Naive B cell (primary cell): Measurements from ENCODE around the gene H1-8. TPM values are rescaled to one million over a fixed set of nuclear protein-coding genes. Genes with fewer than 3 reads are reported as not detected.

Experiments used
- polyA plus RNA-seq, 6 donors: library from polyadenylated mRNA; unstranded; fragments of 300-500 nt; fragmentation: Illumina TruSeq; gene quantifications; one replicate each; pipeline ENCODE4 v1.2.3, GENCODE V29; 2021; ENCODE audit warnings: low read depth in 6 of 6

H1-8 gene
- polyA plus RNA-seq, 6 donors from 2014 or later: not detected

Other genes with a start within 250 kb of the H1-8 start
- gene EFCAB12, start 114.5 kb upstream of the H1-8 start, polyA plus RNA-seq: under 1 TPM in 2 of 6 donors, not detected in 4; 0.12 to 0.36 TPM
- 100 to 1,000 TPM in 5 of 6 donors, 10 to 100 TPM in 1; 98.2 to 187 (median 127) TPM for gene MBD4, start 103.2 kb upstream of the H1-8 start, polyA plus RNA-seq
- gene IFT122, start 103.0 kb upstream of the H1-8 start, polyA plus RNA-seq: 1 to 10 TPM in 5 of 6 donors, not detected in 1; 4.4 to 9.7 (median 5.1) TPM
- not detected for gene RHO, start 14.5 kb upstream of the H1-8 start, polyA plus RNA-seq
- gene PLXND1, start 63.5 kb downstream of the H1-8 start, polyA plus RNA-seq: under 1 TPM in 2 of 6 donors, not detected in 4; 0.11 to 0.32 TPM